ENCODE measurements around the gene CRYL1. TPM values are rescaled to one million over a fixed set of nuclear protein-coding genes. Genes with fewer than 3 reads are reported as not detected.

Gene CRYL1
- total RNA-seq, 1 experiment from 2014 or later = 2.9 TPM

- TF ChIP-seq, protein P1, sequence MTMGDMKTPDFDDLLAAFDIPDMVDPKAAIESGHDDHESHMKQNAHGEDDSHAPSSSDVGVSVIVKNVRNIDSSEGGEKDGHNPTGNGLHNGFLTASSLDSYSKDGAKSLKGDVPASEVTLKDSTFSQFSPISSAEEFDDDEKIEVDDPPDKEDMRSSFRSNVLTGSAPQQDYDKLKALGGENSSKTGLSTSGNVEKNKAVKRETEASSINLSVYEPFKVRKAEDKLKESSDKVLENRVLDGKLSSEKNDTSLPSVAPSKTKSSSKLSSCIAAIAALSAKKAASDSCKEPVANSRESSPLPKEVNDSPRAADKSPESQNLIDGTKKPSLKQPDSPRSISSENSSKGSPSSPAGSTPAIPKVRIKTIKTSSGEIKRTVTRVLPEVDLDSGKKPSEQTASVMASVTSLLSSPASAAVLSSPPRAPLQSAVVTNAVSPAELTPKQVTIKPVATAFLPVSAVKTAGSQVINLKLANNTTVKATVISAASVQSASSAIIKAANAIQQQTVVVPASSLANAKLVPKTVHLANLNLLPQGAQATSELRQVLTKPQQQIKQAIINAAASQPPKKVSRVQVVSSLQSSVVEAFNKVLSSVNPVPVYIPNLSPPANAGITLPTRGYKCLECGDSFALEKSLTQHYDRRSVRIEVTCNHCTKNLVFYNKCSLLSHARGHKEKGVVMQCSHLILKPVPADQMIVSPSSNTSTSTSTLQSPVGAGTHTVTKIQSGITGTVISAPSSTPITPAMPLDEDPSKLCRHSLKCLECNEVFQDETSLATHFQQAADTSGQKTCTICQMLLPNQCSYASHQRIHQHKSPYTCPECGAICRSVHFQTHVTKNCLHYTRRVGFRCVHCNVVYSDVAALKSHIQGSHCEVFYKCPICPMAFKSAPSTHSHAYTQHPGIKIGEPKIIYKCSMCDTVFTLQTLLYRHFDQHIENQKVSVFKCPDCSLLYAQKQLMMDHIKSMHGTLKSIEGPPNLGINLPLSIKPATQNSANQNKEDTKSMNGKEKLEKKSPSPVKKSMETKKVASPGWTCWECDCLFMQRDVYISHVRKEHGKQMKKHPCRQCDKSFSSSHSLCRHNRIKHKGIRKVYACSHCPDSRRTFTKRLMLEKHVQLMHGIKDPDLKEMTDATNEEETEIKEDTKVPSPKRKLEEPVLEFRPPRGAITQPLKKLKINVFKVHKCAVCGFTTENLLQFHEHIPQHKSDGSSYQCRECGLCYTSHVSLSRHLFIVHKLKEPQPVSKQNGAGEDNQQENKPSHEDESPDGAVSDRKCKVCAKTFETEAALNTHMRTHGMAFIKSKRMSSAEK (CRISPR knock-in tag; IDR thresholded peaks at IDR 0.05; ENCODE audit: borderline replicate concordance) = no peak
- TF ChIP-seq FOXP4 (CRISPR knock-in tag; IDR thresholded peaks at IDR 0.05) (no peak), ZNF232 (CRISPR knock-in tag; IDR thresholded peaks at IDR 0.05) (no peak), SMAD4 (CRISPR knock-in tag; IDR thresholded peaks at IDR 0.05) (no peak), ZNF263 (CRISPR knock-in tag; IDR thresholded peaks at IDR 0.05; ENCODE audit: low read depth) (no peak), NFATC4 (CRISPR knock-in tag; IDR thresholded peaks at IDR 0.05) (no peak), NR3C1 (CRISPR knock-in tag; conservative IDR thresholded peaks at IDR 0.05; ENCODE audit: low read depth) (no peak), CDX4 (CRISPR knock-in tag; IDR thresholded peaks at IDR 0.05; ENCODE audit: borderline replicate concordance) (no peak), ZNF219 (CRISPR knock-in tag; IDR thresholded peaks at IDR 0.05; ENCODE audit: borderline replicate concordance) (no peak), ERG (CRISPR knock-in tag; IDR thresholded peaks at IDR 0.05) (no peak)
Observed at GRCh38 chr13:20473139-20473538, 52.5 kb downstream of the CRYL1 start (continued).

GRCh38 chr13:20472531-20472930, 53.1 kb downstream of the CRYL1 start:
- Mint-ChIP-seq H3K4me3 (no peak overlapping the region), H3K27me3 (ENCODE audit: low read depth) (no peaks in the 10 kb centered on the region), H3K9me3 (no peaks in the 10 kb centered on the region), H3K4me1 (peaks cover 10% of the 10 kb centered on the region), H3K27ac (no peak overlapping the region), H3K36me3 (no peaks in the 10 kb centered on the region)
- ChIA-PET CTCF (no interaction called here), POLR2A (no interaction called here)
- ATAC-seq (no peak), DNase-seq (ENCODE audit: low spot score) (no peak)
- no peak for TF ChIP-seq ARID4B (CRISPR knock-in tag; IDR thresholded peaks at IDR 0.05; ENCODE audit: borderline replicate concordance)
- TF ChIP-seq NR2C2 (CRISPR knock-in tag; IDR thresholded peaks at IDR 0.05) = no peak
- TF ChIP-seq NFE2L1 (CRISPR knock-in tag; IDR thresholded peaks at IDR 0.05) = no peak
- TF ChIP-seq CDX4 (CRISPR knock-in tag; IDR thresholded peaks at IDR 0.05; ENCODE audit: borderline replicate concordance) = no peak
- no peak for TF ChIP-seq ZSCAN18 (CRISPR knock-in tag; IDR thresholded peaks at IDR 0.05)
- TF ChIP-seq ATF1 (CRISPR knock-in tag; IDR thresholded peaks at IDR 0.05) = no peak
- no peak for TF ChIP-seq ERG (CRISPR knock-in tag; IDR thresholded peaks at IDR 0.05)
- no peak for TF ChIP-seq NFATC4 (CRISPR knock-in tag; IDR thresholded peaks at IDR 0.05)
- TF ChIP-seq SOX15 (CRISPR knock-in tag; IDR thresholded peaks at IDR 0.05) = no peak
- no peak for TF ChIP-seq ZNF121 (CRISPR knock-in tag; IDR thresholded peaks at IDR 0.05)
- TF ChIP-seq, protein P2, sequence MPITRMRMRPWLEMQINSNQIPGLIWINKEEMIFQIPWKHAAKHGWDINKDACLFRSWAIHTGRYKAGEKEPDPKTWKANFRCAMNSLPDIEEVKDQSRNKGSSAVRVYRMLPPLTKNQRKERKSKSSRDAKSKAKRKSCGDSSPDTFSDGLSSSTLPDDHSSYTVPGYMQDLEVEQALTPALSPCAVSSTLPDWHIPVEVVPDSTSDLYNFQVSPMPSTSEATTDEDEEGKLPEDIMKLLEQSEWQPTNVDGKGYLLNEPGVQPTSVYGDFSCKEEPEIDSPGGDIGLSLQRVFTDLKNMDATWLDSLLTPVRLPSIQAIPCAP (CRISPR knock-in tag; IDR thresholded peaks at IDR 0.05) = no peak
- no peak for TF ChIP-seq GTF2I (CRISPR knock-in tag; conservative IDR thresholded peaks at IDR 0.05)

Measured in WTC11 (cell line).